Measurements from ENCODE around the gene HTT.

GRCh38 chr4:3221996-3222395, 147.5 kb downstream of the HTT start:
- TF ChIP-seq CTCF (IDR thresholded peaks at IDR 0.05) (no peak), POLR2A (IDR thresholded peaks at IDR 0.05) (no peak)

All from esophagus squamous epithelium (tissue), 4 donors.